H1 (cell line): ENCODE data around the gene SLC66A1. TPM values are rescaled to one million over a fixed set of nuclear protein-coding genes. Genes with fewer than 3 reads are reported as not detected.

Experiments used
- CTCF ChIA-PET: fragments of 300-600 bp; sonication (Branson Sonifier 250); formaldehyde crosslinking; loops from one replicate; lab custom pipeline; 2021; ENCODE audit not compliant: partially characterized antibody; lab: Charles Lee
- POLR2A ChIA-PET: fragments of 300-600 bp; sonication (Branson Sonifier 250); formaldehyde crosslinking; loops from one replicate; lab custom pipeline; 2021; ENCODE audit warnings: inconsistent platforms; ENCODE audit not compliant: partially characterized antibody; lab: Charles Lee
- DNase-seq, 2 experiments: peaks; one replicate each; pipeline versions ENCODE4 v3.0.0 to v3.0.0-alpha.2; 2010 to 2022; ENCODE audit warnings: low spot score in 2 of 2, low read depth in 1 of 2, mixed read lengths in 1 of 2
- FAIRE-seq: peaks from 2 replicates; lab custom pipeline; 2011; peaks lifted over from hg19 to GRCh38; lab: Jason Lieb, UNC
- H2AFZ ChIP-seq: 2 replicates; pipeline ENCODE4 v1.8.1; 2012; ENCODE audit warnings: low read length, inconsistent platforms
- H2AK5ac ChIP-seq: 2 replicates; pipeline ENCODE4 v1.6.1; 2013; ENCODE audit warnings: low read depth, low read length
- H2BK120ac ChIP-seq: replicated peaks from 2 replicates; pipeline ENCODE3; 2013; ENCODE audit warnings: low read depth, low read length, inconsistent platforms
- H2BK12ac ChIP-seq: 2 replicates; pipeline ENCODE4 v1.6.1; 2013; ENCODE audit warnings: low read depth, low read length
- H2BK15ac ChIP-seq: 2 replicates; pipeline ENCODE4 v1.6.1; 2013; ENCODE audit warnings: low read length
- H2BK20ac ChIP-seq: 2 replicates; pipeline ENCODE4 v1.6.1; 2013; ENCODE audit warnings: low read length
- H2BK5ac ChIP-seq: 2 replicates; pipeline ENCODE4 v1.6.1; 2013; ENCODE audit warnings: low read depth, low read length
- H3K14ac ChIP-seq: 2 replicates; pipeline ENCODE4 v1.6.1; 2013; ENCODE audit warnings: inconsistent platforms; ENCODE audit not compliant: insufficient read length
- H3K18ac ChIP-seq: 2 replicates; pipeline ENCODE4 v1.6.1; 2013; ENCODE audit warnings: low read length; ENCODE audit errors: extremely low read depth
- H3K23ac ChIP-seq: 2 replicates; pipeline ENCODE4 v1.6.1; 2013; ENCODE audit warnings: inconsistent platforms; ENCODE audit not compliant: insufficient read length
- H3K23me2 ChIP-seq: 2 replicates; pipeline ENCODE4 v1.6.1; 2013; ENCODE audit warnings: low read depth, low read length
- H3K27ac ChIP-seq: 2 replicates; pipeline ENCODE4 v1.6.1; 2011; ENCODE audit warnings: low read depth, low read length, inconsistent platforms
- H3K27me3 ChIP-seq, 4 experiments: replicated peaks in 1 of 4; 1 replicate in 1 of 4; 2 replicates in 3 of 4; pipeline versions ENCODE4 v1.6.1 to v1.8.1; 2011 to 2013; ENCODE audit warnings: low read length in 3 of 4, mild to moderate bottlenecking in 3 of 4, inconsistent platforms in 2 of 4, mixed read lengths in 2 of 4, moderate library complexity in 1 of 4; ENCODE audit not compliant: control insufficient read depth in 3 of 4, insufficient read depth in 3 of 4; ENCODE audit errors: extremely low read depth in 1 of 4
- H3K36me3 ChIP-seq, 4 experiments: 2 replicates each; pipeline versions ENCODE4 v1.6.1 to v1.8.1; 2011 to 2013; ENCODE audit warnings: mild to moderate bottlenecking in 4 of 4, low read length in 3 of 4, moderate library complexity in 2 of 4, control low read depth in 1 of 4, inconsistent platforms in 1 of 4; ENCODE audit not compliant: insufficient read depth in 4 of 4, control insufficient read depth in 2 of 4
- H3K4ac ChIP-seq: replicated peaks from 2 replicates; pipeline ENCODE3; 2013; ENCODE audit warnings: low read length, low read depth, mixed read lengths, inconsistent platforms; ENCODE audit not compliant: insufficient read length
- H3K4me1 ChIP-seq, 4 experiments: replicated peaks in 1 of 4; 1 replicate in 1 of 4; 2 replicates in 3 of 4; pipeline versions ENCODE4 v1.6.1 to v1.8.1; 2011 to 2013; ENCODE audit warnings: low read length in 3 of 4, inconsistent platforms in 2 of 4, mixed read lengths in 1 of 4; ENCODE audit not compliant: insufficient read depth in 4 of 4, control insufficient read depth in 3 of 4
- H3K4me2 ChIP-seq, 2 experiments: 2 replicates each; pipeline versions ENCODE4 v1.6.1 to v1.8.1; 2011 to 2013; ENCODE audit warnings: low read depth in 2 of 2, low read length in 2 of 2, control low read depth in 1 of 2, inconsistent platforms in 1 of 2, mild to moderate bottlenecking in 1 of 2; ENCODE audit not compliant: insufficient read depth in 1 of 2
- H3K4me3 ChIP-seq, 4 experiments: fragments of 200-600, 300-600 bp in 1 of 4; sonication (generic), shearing (Covaris generic), sonication (Bioruptor Twin) in 1 of 4; 2 replicates each; pipeline versions ENCODE4 v1.5.1 to v1.8.1; 2011 to 2016; ENCODE audit warnings: low read length in 4 of 4, low read depth in 3 of 4, control low read depth in 2 of 4, inconsistent platforms in 2 of 4, mild to moderate bottlenecking in 2 of 4, mixed read lengths in 1 of 4, moderate library complexity in 1 of 4; ENCODE audit not compliant: insufficient read depth in 2 of 4; ENCODE audit errors: extremely low read depth in 1 of 4
- H3K56ac ChIP-seq: replicated peaks from 2 replicates; pipeline ENCODE3; 2013; ENCODE audit warnings: low read depth, mild to moderate bottlenecking, mixed read lengths, low read length, inconsistent platforms; ENCODE audit not compliant: insufficient read length
- H3K79me1 ChIP-seq: 2 replicates; pipeline ENCODE4 v1.6.1; 2013; ENCODE audit warnings: low read depth, low read length, control low read depth
- H3K79me2 ChIP-seq, 2 experiments: 2 replicates each; pipeline versions ENCODE4 v1.6.1 to v1.8.1; 2012 to 2013; ENCODE audit warnings: low read length in 2 of 2, mild to moderate bottlenecking in 2 of 2, inconsistent platforms in 1 of 2; ENCODE audit not compliant: insufficient read depth in 2 of 2, control insufficient read depth in 1 of 2
- H3K9ac ChIP-seq, 4 experiments: replicated peaks in 1 of 4; 1 replicate in 1 of 4; 2 replicates in 3 of 4; pipeline versions ENCODE4 v1.6.1 to v1.8.1; 2011 to 2013; ENCODE audit warnings: low read depth in 3 of 4, low read length in 3 of 4, control low read depth in 2 of 4, mild to moderate bottlenecking in 2 of 4, moderate library complexity in 2 of 4, inconsistent platforms in 1 of 4; ENCODE audit errors: extremely low read depth in 1 of 4
- H3K9me3 ChIP-seq, 2 experiments: 2 replicates each; pipeline versions ENCODE4 v1.6.1 to v1.8.1; 2012 to 2013; ENCODE audit warnings: mild to moderate bottlenecking in 2 of 2, moderate library complexity in 2 of 2, control low read depth in 1 of 2, inconsistent platforms in 1 of 2, low read depth in 1 of 2, low read length in 1 of 2, mixed read lengths in 1 of 2; ENCODE audit not compliant: insufficient read depth in 2 of 2
- H4K20me1 ChIP-seq, 2 experiments: replicated peaks in 1 of 2; 2 replicates each; pipeline versions ENCODE3 to v1.8.1; 2011 to 2013; ENCODE audit warnings: inconsistent platforms in 2 of 2, low read length in 2 of 2, mild to moderate bottlenecking in 1 of 2; ENCODE audit not compliant: insufficient read depth in 2 of 2, control insufficient read depth in 1 of 2
- H4K5ac ChIP-seq: 2 replicates; pipeline ENCODE4 v1.6.1; 2013; ENCODE audit warnings: low read length, low read depth, mixed read lengths, inconsistent platforms; ENCODE audit not compliant: insufficient read length
- H4K8ac ChIP-seq: 2 replicates; pipeline ENCODE4 v1.8.0; 2013; ENCODE audit warnings: mild to moderate bottlenecking, moderate library complexity, low read length, inconsistent platforms; ENCODE audit not compliant: insufficient read depth; ENCODE audit errors: extremely low read depth
- H4K91ac ChIP-seq: replicated peaks from 2 replicates; pipeline ENCODE3; 2013; ENCODE audit warnings: low read length, mixed read lengths, inconsistent platforms; ENCODE audit not compliant: insufficient read length
- ATF3 ChIP-seq: IDR thresholded peaks from 2 replicates; pipeline ENCODE4 v1.6.1; 2011; ENCODE audit warnings: low read depth, mild to moderate bottlenecking, low read length; ENCODE audit not compliant: insufficient read depth
- BACH1 ChIP-seq: IDR thresholded peaks from 2 replicates; pipeline ENCODE4 v1.6.1; 2012; ENCODE audit warnings: low read length, improper control_type of control experiment
- CREB1 ChIP-seq: IDR thresholded peaks from 2 replicates; pipeline ENCODE4 v1.6.1; 2012; ENCODE audit warnings: inconsistent platforms
- CTBP2 ChIP-seq: IDR thresholded peaks from 2 replicates; pipeline ENCODE4 v1.7.0; 2011; ENCODE audit warnings: borderline replicate concordance, mild to moderate bottlenecking, moderate library complexity, mixed read lengths, low read length; ENCODE audit not compliant: insufficient read depth, insufficient read length
- E2F6 ChIP-seq: IDR thresholded peaks from 2 replicates; pipeline ENCODE4 v1.6.1; 2012; ENCODE audit warnings: inconsistent platforms
- KDM5A ChIP-seq: fragments of 200-600 bp; IDR thresholded peaks from 2 replicates; pipeline ENCODE4 v1.7.1; 2012; ENCODE audit warnings: mild to moderate bottlenecking, low read length, inconsistent platforms, mixed read lengths
- MAFK ChIP-seq: IDR thresholded peaks from 2 replicates; pipeline ENCODE4 v1.6.1; 2012; ENCODE audit warnings: low read depth, mild to moderate bottlenecking, improper control_type of control experiment, low read length
- SIRT6 ChIP-seq: IDR thresholded peaks from one replicate; pipeline ENCODE4 v1.7.1; 2012; ENCODE audit warnings: low read length, inconsistent platforms
- TCF12 ChIP-seq: IDR thresholded peaks from 2 replicates; pipeline ENCODE4 v1.6.1; 2011; ENCODE audit warnings: low read depth, mild to moderate bottlenecking, low read length
- TEAD4 ChIP-seq: IDR thresholded peaks from 2 replicates; pipeline ENCODE4 v1.6.1; 2012; ENCODE audit warnings: low read depth, low read length, inconsistent platforms, mixed read lengths
- USF2 ChIP-seq: IDR thresholded peaks from 2 replicates; pipeline ENCODE4 v1.6.1; 2011; ENCODE audit warnings: low read length, improper control_type of control experiment
- YY1 ChIP-seq: IDR thresholded peaks from 2 replicates; pipeline ENCODE4 v1.6.1; 2011; ENCODE audit warnings: low read depth, mild to moderate bottlenecking, low read length
- WGBS, 2 experiments: shearing (Covaris generic) in 1 of 2; methylation state at CpG; one replicate each; pipeline versions ENCODE4 v1.1.6 to v1.1.7; 2013 to 2015; ENCODE audit warnings: low lambda C conversion rate in 2 of 2, mixed read lengths in 2 of 2, inconsistent platforms in 1 of 2, low coverage in 1 of 2, missing lambda C conversion rate in 1 of 2; ENCODE audit not compliant: insufficient replicate concordance in 2 of 2, insufficient coverage in 1 of 2, insufficient read length in 1 of 2; ENCODE audit errors: extremely low coverage in 1 of 2, missing lambda C conversion rate in 1 of 2; 5-methylcytosine and 5-hydroxymethylcytosine counted together
- polyA plus RNA-seq, 7 experiments: library from polyadenylated mRNA; depleted of rRNA in 3 of 7; stranded (reverse) in 5 of 7; unstranded in 2 of 7; fragments of >200 nt in 5 of 7; fragments of 200-250 nt in 2 of 7; gene quantifications; 1 replicate in 5 of 7; 2 replicates in 1 of 7; 4 replicates in 1 of 7; pipeline versions ENCODE4 v1.2.1 to v1.2.3, GENCODE V29; 2011 to 2013; ENCODE audit warnings: missing spikeins in 2 of 7, mixed read lengths in 2 of 7
- total RNA-seq: library from RNA; stranded (reverse); fragmentation: NEBNext Ultra II Directional; extraction: Animal tissue kit (Norgen Biotek cat#: 25700); gene quantifications from 2 replicates; pipeline ENCODE4 v1.2.1, GENCODE V29; 2021

SLC66A1 gene
- total and polyA plus RNA-seq, 2 of the 8 experiments (the other 6 are each of a cell fraction or from before 2014, with no cell fraction given), result 16.8 to 27.9 TPM

- peaks cover 0 to 14% of the 10 kb centered on the region in 2 experiments for H4K20me1 ChIP-seq
- H3K4me1 ChIP-seq, result no peaks in the 10 kb centered on the region
- H2AFZ ChIP-seq, result no peak overlapping the region
- POLR2A ChIA-PET, result interaction anchor here (0.6 to 16.9 kb wide), 3 partner anchors 6 to 317 kb away, joined by 3 to 143 read pairs (median 143); partner anchors contain the start of genes AKR7A2 and SLC66A1
- H3K79me2 ChIP-seq, result no peaks in the 10 kb centered on the region
- FAIRE-seq (no peak), DNase-seq (no peak)
- H3K18ac ChIP-seq, result no peak overlapping the region
- no peak overlapping the region for H3K56ac ChIP-seq
- H4K91ac ChIP-seq, result no peak overlapping the region
- no peak overlapping the region for H2BK5ac ChIP-seq
- H3K79me1 ChIP-seq, result no peaks in the 10 kb centered on the region; the same call in 1 of the 2 replicates
- H4K8ac ChIP-seq, result no peak overlapping the region
- H3K4ac ChIP-seq, result no peak overlapping the region
- H2AK5ac ChIP-seq, result no peak overlapping the region
- no peak overlapping the region for H2BK20ac ChIP-seq
- no peak overlapping the region for H3K4me3 ChIP-seq
- CTCF ChIA-PET, result interaction anchor here (1.1 to 2.8 kb wide), 3 partner anchors 8 to 15 kb away, joined by 3 to 9 read pairs (median 4); no protein-coding TSS in a partner anchor
- no peaks in the 10 kb centered on the region for H3K23me2 ChIP-seq
- H2BK15ac ChIP-seq, result no peak overlapping the region
- no peak overlapping the region for H4K5ac ChIP-seq
- WGBS, 2 experiments, result 92% methylated on average over 9 of the region's 9 CpGs; no CpG with 5 or more reads in 1 of the 2 experiments
- peaks cover 5 to 16% (median 10%) of the 10 kb centered on the region in 4 experiments; a peak in 5 of 8 replicates for H3K36me3 ChIP-seq
- H3K23ac ChIP-seq, result no peak overlapping the region
- H3K27ac ChIP-seq, result no peak overlapping the region
- no peak overlapping the region for H2BK120ac ChIP-seq
- H3K4me2 ChIP-seq, result no peak overlapping the region
- no peak overlapping the region for H3K14ac ChIP-seq
- no peak overlapping the region for H3K9ac ChIP-seq
- H2BK12ac ChIP-seq, result no peak overlapping the region
- H3K27me3 ChIP-seq, result no peaks in the 10 kb centered on the region
- TF ChIP-seq CTBP2 (no peak), YY1 (no peak), CREB1 (no peak), KDM5A (no peak), ATF3 (no peak), TCF12 (no peak), USF2 (no peak), E2F6 (no peak), SIRT6 (no peak), MAFK (no peak), TEAD4 (no peak), BACH1 (no peak)
- no peaks in the 10 kb centered on the region for H3K9me3 ChIP-seq
Measured at GRCh38 chr1:19324665-19324990, 12.5 kb downstream of the SLC66A1 start.
